ENCODE data around the gene TMLHE.
A peak's percentile ranks its signal among the peaks of the same experiment; 100 is the strongest.
"Not testable (repeated sequence)": the region's sequence is repeated elsewhere in the genome, so short reads cannot be mapped to it uniquely, and the experiment has no call there.

Gene TMLHE

DNA sequence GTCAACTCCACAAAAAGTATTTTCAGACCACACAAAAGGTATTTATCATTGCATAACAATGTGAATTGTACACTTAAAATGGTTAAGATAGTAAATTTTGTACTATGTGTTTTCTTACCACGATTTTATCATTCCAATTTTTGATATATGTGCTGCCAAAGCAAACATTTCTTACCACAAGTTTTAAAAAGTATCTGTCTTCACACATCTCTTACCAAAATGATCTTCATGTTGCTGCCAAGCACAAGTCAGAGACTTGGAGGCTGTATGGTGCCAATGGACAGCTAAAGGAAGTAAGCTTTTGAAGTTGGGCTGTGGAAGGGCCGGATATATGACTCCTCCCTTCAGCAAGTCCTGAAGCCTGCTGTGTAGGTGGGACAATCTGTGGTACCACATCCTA is 67.9 kb downstream of the TMLHE start:
- H3K9me3 ChIP-seq (ENCODE audit: insufficient read depth, low read depth, low read length), result no peaks in the 10 kb centered on the region
- H2AFZ ChIP-seq (ENCODE audit: low read length), result no peak overlapping the region
- no peaks in the 10 kb centered on the region for H4K20me1 ChIP-seq (ENCODE audit: insufficient read depth, low read length, poor library complexity, severe bottlenecking)
- H3K79me2 ChIP-seq (ENCODE audit: insufficient read depth, low read length), result no peaks in the 10 kb centered on the region
- no peak overlapping the region for H3K9ac ChIP-seq (ENCODE audit: low read depth, low read length, poor library complexity, severe bottlenecking)
- no peak overlapping the region for H3K4me2 ChIP-seq (ENCODE audit: low read depth, low read length, poor library complexity, severe bottlenecking)
- TF ChIP-seq, protein P1, sequence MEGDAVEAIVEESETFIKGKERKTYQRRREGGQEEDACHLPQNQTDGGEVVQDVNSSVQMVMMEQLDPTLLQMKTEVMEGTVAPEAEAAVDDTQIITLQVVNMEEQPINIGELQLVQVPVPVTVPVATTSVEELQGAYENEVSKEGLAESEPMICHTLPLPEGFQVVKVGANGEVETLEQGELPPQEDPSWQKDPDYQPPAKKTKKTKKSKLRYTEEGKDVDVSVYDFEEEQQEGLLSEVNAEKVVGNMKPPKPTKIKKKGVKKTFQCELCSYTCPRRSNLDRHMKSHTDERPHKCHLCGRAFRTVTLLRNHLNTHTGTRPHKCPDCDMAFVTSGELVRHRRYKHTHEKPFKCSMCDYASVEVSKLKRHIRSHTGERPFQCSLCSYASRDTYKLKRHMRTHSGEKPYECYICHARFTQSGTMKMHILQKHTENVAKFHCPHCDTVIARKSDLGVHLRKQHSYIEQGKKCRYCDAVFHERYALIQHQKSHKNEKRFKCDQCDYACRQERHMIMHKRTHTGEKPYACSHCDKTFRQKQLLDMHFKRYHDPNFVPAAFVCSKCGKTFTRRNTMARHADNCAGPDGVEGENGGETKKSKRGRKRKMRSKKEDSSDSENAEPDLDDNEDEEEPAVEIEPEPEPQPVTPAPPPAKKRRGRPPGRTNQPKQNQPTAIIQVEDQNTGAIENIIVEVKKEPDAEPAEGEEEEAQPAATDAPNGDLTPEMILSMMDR (conservative IDR thresholded peaks at IDR 0.05; ENCODE audit: low read length), result no peak
- TF ChIP-seq EZH2phosphoT487 (IDR thresholded peaks at IDR 0.05; ENCODE audit: borderline replicate concordance), result no peak
- no peaks in the 10 kb centered on the region for H3F3A ChIP-seq (ENCODE audit: low read depth)
- H3K36me3 ChIP-seq (ENCODE audit: insufficient read depth, low read length), result peaks cover 11% of the 10 kb centered on the region; the same call in 1 of the 2 replicates
- no peaks in the 10 kb centered on the region for H3K9me2 ChIP-seq (replicated peaks; ENCODE audit: low read depth, low read length)
- no peak overlapping the region for H3K4me3 ChIP-seq (ENCODE audit: low read length, poor library complexity, severe bottlenecking)
- H3K27me3 ChIP-seq (ENCODE audit: insufficient read depth, low read length, poor library complexity, severe bottlenecking), result no peaks in the 10 kb centered on the region
- H3K4me1 ChIP-seq (ENCODE audit: insufficient read depth, low read length, poor library complexity, severe bottlenecking), result no peaks in the 10 kb centered on the region

DNA sequence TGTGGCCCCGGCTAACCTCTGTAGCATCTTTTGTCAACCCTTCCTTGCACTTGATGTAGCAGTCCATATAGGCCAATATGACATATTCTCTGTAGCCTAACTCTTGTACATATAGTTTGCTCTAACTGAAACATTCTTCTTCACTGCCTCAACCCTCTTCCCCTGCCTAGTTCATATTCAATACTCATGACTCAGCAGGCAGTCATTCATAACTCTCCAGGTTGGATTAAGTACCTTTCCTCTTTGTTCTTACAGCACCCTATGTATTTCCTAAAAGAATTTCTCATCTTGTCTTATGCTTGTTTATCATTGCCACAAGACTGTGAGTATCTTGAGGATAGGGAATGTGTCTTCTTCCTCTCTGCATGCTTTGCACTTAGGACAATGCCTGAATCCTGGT is 76.9 kb downstream of the TMLHE start:
- Histone ChIP-seq H3F3A (ENCODE audit: low read depth) (no peaks in the 10 kb centered on the region), H3K9me2 (replicated peaks; ENCODE audit: low read depth, low read length) (no peaks in the 10 kb centered on the region), H3K79me2 (ENCODE audit: insufficient read depth, low read length) (no peaks in the 10 kb centered on the region), H3K36me3 (ENCODE audit: insufficient read depth, low read length) (no peaks in the 10 kb centered on the region), H3K9ac (ENCODE audit: low read depth, low read length, poor library complexity, severe bottlenecking) (no peak overlapping the region), H4K20me1 (ENCODE audit: insufficient read depth, low read length, poor library complexity, severe bottlenecking) (no peaks in the 10 kb centered on the region), H2AFZ (ENCODE audit: low read length) (no peak overlapping the region), H3K4me2 (ENCODE audit: low read depth, low read length, poor library complexity, severe bottlenecking) (no peak overlapping the region), H3K27me3 (ENCODE audit: insufficient read depth, low read length, poor library complexity, severe bottlenecking) (no peaks in the 10 kb centered on the region), H3K4me3 (ENCODE audit: low read length, poor library complexity, severe bottlenecking) (no peak overlapping the region), H3K9me3 (ENCODE audit: insufficient read depth, low read depth, low read length) (no peaks in the 10 kb centered on the region), H3K4me1 (ENCODE audit: insufficient read depth, low read length, poor library complexity, severe bottlenecking) (no peaks in the 10 kb centered on the region)
- no peak for TF ChIP-seq EZH2phosphoT487 (IDR thresholded peaks at IDR 0.05; ENCODE audit: borderline replicate concordance)
- TF ChIP-seq, protein P1 (conservative IDR thresholded peaks at IDR 0.05; ENCODE audit: low read length), result no peak

DNA sequence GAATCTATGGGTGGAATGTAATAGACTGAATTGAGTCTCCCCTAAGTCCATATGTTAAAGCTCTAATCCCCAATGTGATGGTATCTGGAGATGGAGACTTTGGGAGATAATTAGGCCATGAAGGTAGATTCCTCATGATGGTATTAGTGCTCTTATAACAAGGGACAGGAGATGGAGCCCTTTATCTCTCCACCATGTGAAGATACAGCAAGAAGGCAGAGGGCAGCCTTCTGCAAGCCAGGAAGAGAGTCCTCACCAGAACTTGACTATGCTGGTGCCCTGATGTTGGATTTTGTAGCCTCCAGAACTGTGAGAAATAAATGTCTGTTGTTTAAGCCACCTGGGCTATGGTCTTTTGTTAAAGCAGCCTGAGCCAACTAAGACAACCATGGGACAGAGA is 78.0 kb downstream of the TMLHE start:
- Histone ChIP-seq H3K9me2 (replicated peaks; ENCODE audit: low read depth, low read length) (no peaks in the 10 kb centered on the region), H4K20me1 (ENCODE audit: insufficient read depth, low read length, poor library complexity, severe bottlenecking) (no peaks in the 10 kb centered on the region), H3F3A (ENCODE audit: low read depth) (no peaks in the 10 kb centered on the region), H3K79me2 (ENCODE audit: insufficient read depth, low read length) (no peaks in the 10 kb centered on the region), H2AFZ (ENCODE audit: low read length) (no peak overlapping the region), H3K4me3 (ENCODE audit: low read length, poor library complexity, severe bottlenecking) (no peak overlapping the region), H3K4me1 (ENCODE audit: insufficient read depth, low read length, poor library complexity, severe bottlenecking) (no peaks in the 10 kb centered on the region), H3K27me3 (ENCODE audit: insufficient read depth, low read length, poor library complexity, severe bottlenecking) (no peaks in the 10 kb centered on the region), H3K4me2 (ENCODE audit: low read depth, low read length, poor library complexity, severe bottlenecking) (no peak overlapping the region), H3K9me3 (ENCODE audit: insufficient read depth, low read depth, low read length) (no peaks in the 10 kb centered on the region), H3K36me3 (ENCODE audit: insufficient read depth, low read length) (no peaks in the 10 kb centered on the region), H3K9ac (ENCODE audit: low read depth, low read length, poor library complexity, severe bottlenecking) (no peak overlapping the region)
- TF ChIP-seq, protein P1 (conservative IDR thresholded peaks at IDR 0.05; ENCODE audit: low read length), result peak; percentile 29
- TF ChIP-seq EZH2phosphoT487 (IDR thresholded peaks at IDR 0.05; ENCODE audit: borderline replicate concordance), result no peak

DNA sequence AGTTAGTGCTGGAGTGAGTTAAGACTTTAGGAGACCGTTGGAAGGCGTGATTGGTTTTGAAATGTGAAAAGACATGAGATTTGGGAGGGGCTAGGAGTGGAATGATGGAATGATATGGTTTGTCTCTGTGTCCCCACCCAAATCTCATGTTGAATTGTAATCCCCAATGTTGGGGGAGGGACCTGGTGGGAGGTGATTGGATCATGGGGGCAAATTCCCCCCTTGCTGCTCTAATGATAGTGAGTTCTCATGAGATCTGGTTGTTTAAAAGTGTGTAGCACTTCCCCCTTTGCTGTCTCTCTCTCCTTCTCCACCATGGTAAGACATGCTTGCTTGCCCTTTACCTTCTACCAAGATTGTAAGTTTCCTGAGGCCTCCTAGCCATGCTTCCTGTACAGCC is 85.7 kb downstream of the TMLHE start:
- not testable (repeated sequence) for H3K4me3 ChIP-seq (ENCODE audit: low read length, poor library complexity, severe bottlenecking); H4K20me1 ChIP-seq (ENCODE audit: insufficient read depth, low read length, poor library complexity, severe bottlenecking); H3K9me2 ChIP-seq (replicated peaks; ENCODE audit: low read depth, low read length); H3K9me3 ChIP-seq (ENCODE audit: insufficient read depth, low read depth, low read length); H2AFZ ChIP-seq (ENCODE audit: low read length); H3K4me2 ChIP-seq (ENCODE audit: low read depth, low read length, poor library complexity, severe bottlenecking); H3K4me1 ChIP-seq (ENCODE audit: insufficient read depth, low read length, poor library complexity, severe bottlenecking); H3K9ac ChIP-seq (ENCODE audit: low read depth, low read length, poor library complexity, severe bottlenecking); H3F3A ChIP-seq (ENCODE audit: low read depth); H3K79me2 ChIP-seq (ENCODE audit: insufficient read depth, low read length); H3K36me3 ChIP-seq (ENCODE audit: insufficient read depth, low read length); H3K27me3 ChIP-seq (ENCODE audit: insufficient read depth, low read length, poor library complexity, severe bottlenecking)
